MM.1S (cell line): ENCODE data around the gene CWC15.

Experiments
- DNase-seq: peaks from one replicate; pipeline ENCODE4 v3.0.0-alpha.2; 2015
- H2AFZ ChIP-seq: fragments of 300-600 bp; sonication (generic); 2 replicates; pipeline ENCODE4 v1.6.0; 2016; ENCODE audit warnings: antibody characterized with exemption, low read length
- H3F3A ChIP-seq: fragments of 300-600 bp; sonication (generic); 2 replicates; pipeline ENCODE4 v1.6.1; 2016; ENCODE audit warnings: mild to moderate bottlenecking, antibody characterized with exemption, low read length, moderate library complexity, mixed read lengths; ENCODE audit not compliant: insufficient read depth
- H3K27ac ChIP-seq: fragments of 300-600 bp; sonication (generic); 2 replicates; pipeline ENCODE4 v1.5.1; 2016; ENCODE audit warnings: mild to moderate bottlenecking, low read length
- H3K27me3 ChIP-seq: fragments of 300-600 bp; sonication (generic); replicated peaks from 2 replicates; pipeline ENCODE4 v1.6.0; 2016; ENCODE audit warnings: low read length; ENCODE audit not compliant: insufficient read depth
- H3K36me3 ChIP-seq: fragments of 300-600 bp; sonication (generic); replicated peaks from 2 replicates; pipeline ENCODE4 v1.6.1; 2016; ENCODE audit warnings: mild to moderate bottlenecking, low read length, mixed read lengths; ENCODE audit not compliant: insufficient read depth
- H3K4me1 ChIP-seq: fragments of 300-600 bp; sonication (generic); 2 replicates; pipeline ENCODE4 v1.6.1; 2016; ENCODE audit warnings: low read length, mixed read lengths
- H3K4me2 ChIP-seq: fragments of 300-600 bp; sonication (generic); 2 replicates; pipeline ENCODE4 v1.6.0; 2016; ENCODE audit warnings: low read depth, low read length
- H3K4me3 ChIP-seq: fragments of 300-600 bp; sonication (generic); 2 replicates; pipeline ENCODE4 v1.5.1; 2016; ENCODE audit warnings: low read length, mixed read lengths
- H3K79me2 ChIP-seq: fragments of 300-600 bp; sonication (generic); 2 replicates; pipeline ENCODE4 v1.6.1; 2016; ENCODE audit warnings: mixed run types, low read length, mixed read lengths
- H3K9ac ChIP-seq: fragments of 300-600 bp; sonication (generic); 2 replicates; pipeline ENCODE4 v1.6.1; 2016; ENCODE audit warnings: low read length, mixed read lengths
- H3K9me2 ChIP-seq: fragments of 300-600 bp; sonication (generic); replicated peaks from 2 replicates; pipeline ENCODE4 v1.6.1; 2016; ENCODE audit warnings: mild to moderate bottlenecking, low read length, mixed read lengths; ENCODE audit not compliant: insufficient read depth
- H3K9me3 ChIP-seq: fragments of 300-600 bp; sonication (generic); replicated peaks from 2 replicates; pipeline ENCODE4 v1.6.1; 2016; ENCODE audit warnings: mild to moderate bottlenecking, low read length, mixed read lengths; ENCODE audit not compliant: insufficient read depth
- H4K20me1 ChIP-seq: fragments of 300-600 bp; sonication (generic); 2 replicates; pipeline ENCODE4 v1.6.1; 2016; ENCODE audit warnings: mild to moderate bottlenecking, low read length, moderate library complexity, mixed read lengths; ENCODE audit not compliant: insufficient read depth
- CTCF ChIP-seq: fragments of 300-600 bp; sonication (generic); IDR thresholded peaks from 2 replicates; pipeline ENCODE4 v1.5.1; 2016; ENCODE audit warnings: antibody characterized with exemption, low read length, mixed read lengths
- EZH2 ChIP-seq: fragments of 300-600 bp; sonication (generic); optimal IDR thresholded peaks from 2 replicates; pipeline ENCODE3; 2017; ENCODE audit warnings: low read depth, mild to moderate bottlenecking, antibody characterized with exemption, low read length, mixed read lengths
- EZH2phosphoT487 ChIP-seq: fragments of 300-600 bp; sonication (generic); IDR thresholded peaks from 2 replicates; pipeline ENCODE4 v1.6.1; 2018; ENCODE audit warnings: antibody characterized with exemption, low read length

CWC15 gene

GRCh38 chr11:94956963-94957362 is 16.4 kb downstream of the CWC15 start:
- H3K9me3 ChIP-seq, result no peaks in the 10 kb centered on the region
- no peak overlapping the region for H3K9ac ChIP-seq
- DNase-seq, result no peak
- no peaks in the 10 kb centered on the region for H3F3A ChIP-seq
- H3K9me2 ChIP-seq, result no peaks in the 10 kb centered on the region
- no peaks in the 10 kb centered on the region for H4K20me1 ChIP-seq
- no peaks in the 10 kb centered on the region for H3K79me2 ChIP-seq
- H3K4me2 ChIP-seq, result no peak overlapping the region
- TF ChIP-seq EZH2phosphoT487, result no peak
- TF ChIP-seq CTCF, result no peak
- TF ChIP-seq EZH2, result no peak
- no peak overlapping the region for H3K27ac ChIP-seq
- H3K27me3 ChIP-seq, result no peaks in the 10 kb centered on the region
- no peaks in the 10 kb centered on the region for H3K4me1 ChIP-seq
- no peak overlapping the region for H2AFZ ChIP-seq
- no peaks in the 10 kb centered on the region for H3K36me3 ChIP-seq
- no peak overlapping the region for H3K4me3 ChIP-seq

- H3K4me2 ChIP-seq, result no peak overlapping the region
- H3K9ac ChIP-seq, result no peak overlapping the region
- H3K9me3 ChIP-seq, result no peaks in the 10 kb centered on the region
- no peak overlapping the region for H3K4me3 ChIP-seq
- H4K20me1 ChIP-seq, result no peaks in the 10 kb centered on the region
- no peaks in the 10 kb centered on the region for H3K4me1 ChIP-seq
- DNase-seq, result no peak
- H3K9me2 ChIP-seq, result no peaks in the 10 kb centered on the region
- H3F3A ChIP-seq, result no peaks in the 10 kb centered on the region
- no peak overlapping the region for H3K27ac ChIP-seq
- no peaks in the 10 kb centered on the region for H3K27me3 ChIP-seq
- H2AFZ ChIP-seq, result no peak overlapping the region
- TF ChIP-seq EZH2, result no peak
- TF ChIP-seq EZH2phosphoT487, result no peak
- TF ChIP-seq CTCF, result no peak
- H3K36me3 ChIP-seq, result no peaks in the 10 kb centered on the region
- no peaks in the 10 kb centered on the region for H3K79me2 ChIP-seq
Observed at GRCh38 chr11:94954753-94955152, 18.6 kb downstream of the CWC15 start.

- TF ChIP-seq EZH2, result no peak
- no peak for TF ChIP-seq EZH2phosphoT487
- TF ChIP-seq CTCF, result no peak
- no peaks in the 10 kb centered on the region for H3K36me3 ChIP-seq
- no peak overlapping the region for H2AFZ ChIP-seq
- H3K4me1 ChIP-seq, result no peaks in the 10 kb centered on the region
- DNase-seq, result no peak
- H3K4me3 ChIP-seq, result no peak overlapping the region
- no peak overlapping the region for H3K27ac ChIP-seq
- no peaks in the 10 kb centered on the region for H3K9me2 ChIP-seq
- no peaks in the 10 kb centered on the region for H3F3A ChIP-seq
- H3K79me2 ChIP-seq, result no peaks in the 10 kb centered on the region
- no peak overlapping the region for H3K9ac ChIP-seq
- H3K27me3 ChIP-seq, result no peaks in the 10 kb centered on the region
- no peak overlapping the region for H3K4me2 ChIP-seq
- no peaks in the 10 kb centered on the region for H3K9me3 ChIP-seq
- no peaks in the 10 kb centered on the region for H4K20me1 ChIP-seq
Observed at GRCh38 chr11:94948070-94948617, 25.2 kb downstream of the CWC15 start.
